Measurements from ENCODE around the gene PREP.

The PREP gene

GRCh38 chr6:105300090-105300489 lies 102.8 kb downstream of the PREP start:
- TF ChIP-seq, protein P1, sequence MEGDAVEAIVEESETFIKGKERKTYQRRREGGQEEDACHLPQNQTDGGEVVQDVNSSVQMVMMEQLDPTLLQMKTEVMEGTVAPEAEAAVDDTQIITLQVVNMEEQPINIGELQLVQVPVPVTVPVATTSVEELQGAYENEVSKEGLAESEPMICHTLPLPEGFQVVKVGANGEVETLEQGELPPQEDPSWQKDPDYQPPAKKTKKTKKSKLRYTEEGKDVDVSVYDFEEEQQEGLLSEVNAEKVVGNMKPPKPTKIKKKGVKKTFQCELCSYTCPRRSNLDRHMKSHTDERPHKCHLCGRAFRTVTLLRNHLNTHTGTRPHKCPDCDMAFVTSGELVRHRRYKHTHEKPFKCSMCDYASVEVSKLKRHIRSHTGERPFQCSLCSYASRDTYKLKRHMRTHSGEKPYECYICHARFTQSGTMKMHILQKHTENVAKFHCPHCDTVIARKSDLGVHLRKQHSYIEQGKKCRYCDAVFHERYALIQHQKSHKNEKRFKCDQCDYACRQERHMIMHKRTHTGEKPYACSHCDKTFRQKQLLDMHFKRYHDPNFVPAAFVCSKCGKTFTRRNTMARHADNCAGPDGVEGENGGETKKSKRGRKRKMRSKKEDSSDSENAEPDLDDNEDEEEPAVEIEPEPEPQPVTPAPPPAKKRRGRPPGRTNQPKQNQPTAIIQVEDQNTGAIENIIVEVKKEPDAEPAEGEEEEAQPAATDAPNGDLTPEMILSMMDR (IDR thresholded peaks at IDR 0.05; ENCODE audit: poor library complexity, severe bottlenecking) = no peak
- H3K4me1 ChIP-seq (ENCODE audit: insufficient read depth, poor library complexity, severe bottlenecking) = no peaks in the 10 kb centered on the region
- no peaks in the 10 kb centered on the region for H3K27me3 ChIP-seq (ENCODE audit: insufficient read depth, poor library complexity, severe bottlenecking)
- no peak overlapping the region for H3K4me3 ChIP-seq (ENCODE audit: severe bottlenecking)
- no peak for DNase-seq (ENCODE audit: low spot score)
- ATAC-seq (ENCODE audit: low read depth) = no peak
- H3K27ac ChIP-seq (ENCODE audit: poor library complexity, severe bottlenecking) = no peak overlapping the region
- H3K9me3 ChIP-seq (ENCODE audit: severe bottlenecking) = no peaks in the 10 kb centered on the region
- H3K36me3 ChIP-seq (ENCODE audit: low read depth) = peaks cover 28% of the 10 kb centered on the region

GRCh38 chr6:105294129-105294528 lies 108.8 kb downstream of the PREP start:
- Histone ChIP-seq H3K36me3 (ENCODE audit: low read depth) (no peaks in the 10 kb centered on the region), H3K9me3 (ENCODE audit: severe bottlenecking) (no peaks in the 10 kb centered on the region), H3K4me1 (ENCODE audit: insufficient read depth, poor library complexity, severe bottlenecking) (no peaks in the 10 kb centered on the region), H3K27me3 (ENCODE audit: insufficient read depth, poor library complexity, severe bottlenecking) (no peaks in the 10 kb centered on the region), H3K27ac (ENCODE audit: poor library complexity, severe bottlenecking) (no peak overlapping the region), H3K4me3 (ENCODE audit: severe bottlenecking) (no peak overlapping the region)
- no peak for ATAC-seq (ENCODE audit: low read depth)
- no peak for DNase-seq (ENCODE audit: low spot score)
- TF ChIP-seq, protein P1 (IDR thresholded peaks at IDR 0.05; ENCODE audit: poor library complexity, severe bottlenecking) = no peak

- TF ChIP-seq, protein P1 (IDR thresholded peaks at IDR 0.05; ENCODE audit: poor library complexity, severe bottlenecking) = no peak
- H3K4me1 ChIP-seq (ENCODE audit: insufficient read depth, poor library complexity, severe bottlenecking) = no peaks in the 10 kb centered on the region
- H3K36me3 ChIP-seq (ENCODE audit: low read depth) = peaks cover 9% of the 10 kb centered on the region
- no peaks in the 10 kb centered on the region for H3K27me3 ChIP-seq (ENCODE audit: insufficient read depth, poor library complexity, severe bottlenecking)
- ATAC-seq (ENCODE audit: low read depth) (no peak), DNase-seq (ENCODE audit: low spot score) (no peak)
- H3K4me3 ChIP-seq (ENCODE audit: severe bottlenecking) = no peak overlapping the region
- H3K27ac ChIP-seq (ENCODE audit: poor library complexity, severe bottlenecking) = no peak overlapping the region
- no peaks in the 10 kb centered on the region for H3K9me3 ChIP-seq (ENCODE audit: severe bottlenecking)
These were observed 110.1 kb downstream of the PREP start for GRCh38 chr6:105292689-105293339.

DNA sequence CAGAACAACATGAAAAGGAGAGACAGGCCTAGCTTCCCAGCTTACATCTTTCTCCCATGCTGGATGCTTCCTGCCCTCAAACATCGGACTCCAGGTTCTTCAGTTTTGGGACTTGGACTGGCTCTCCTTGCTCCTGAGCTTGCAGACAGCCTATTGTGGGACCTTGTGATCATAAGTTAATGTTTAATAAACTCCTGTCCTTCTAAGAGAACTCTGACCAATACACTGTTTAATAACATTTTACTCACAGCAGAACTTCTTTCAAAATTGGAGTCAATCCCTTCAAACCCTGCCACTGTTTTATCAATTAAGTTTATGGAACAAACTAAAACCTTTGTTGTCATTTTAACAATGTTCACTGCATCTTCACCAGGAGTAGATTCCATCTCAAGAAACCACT lies 111.4 kb downstream of the PREP start:
- no peaks in the 10 kb centered on the region for H3K4me1 ChIP-seq (ENCODE audit: insufficient read depth, poor library complexity, severe bottlenecking)
- TF ChIP-seq, protein P1 (IDR thresholded peaks at IDR 0.05; ENCODE audit: poor library complexity, severe bottlenecking) = no peak
- no peak overlapping the region for H3K4me3 ChIP-seq (ENCODE audit: severe bottlenecking)
- ATAC-seq (ENCODE audit: low read depth) (no peak), DNase-seq (ENCODE audit: low spot score) (no peak)
- no peaks in the 10 kb centered on the region for H3K9me3 ChIP-seq (ENCODE audit: severe bottlenecking)
- no peaks in the 10 kb centered on the region for H3K27me3 ChIP-seq (ENCODE audit: insufficient read depth, poor library complexity, severe bottlenecking)
- peaks cover 12% of the 10 kb centered on the region for H3K36me3 ChIP-seq (ENCODE audit: low read depth)
- H3K27ac ChIP-seq (ENCODE audit: poor library complexity, severe bottlenecking) = no peak overlapping the region
